Muscle layer of duodenum (tissue), 2 donors: ENCODE results near the gene GEN1.

Experiments used
- H3K27ac ChIP-seq: one replicate; pipeline ENCODE4 v1.7.0; 2013; ENCODE audit warnings: mild to moderate bottlenecking, low read length
- H3K27me3 ChIP-seq: one replicate; pipeline ENCODE4 v1.7.0; 2013; ENCODE audit warnings: low read depth, mild to moderate bottlenecking, control low read depth, low read length
- H3K36me3 ChIP-seq, 2 donors: one replicate each; pipeline ENCODE4 v1.7.0; 2013; ENCODE audit warnings: low read length in 2 of 2, control low read depth in 1 of 2, mild to moderate bottlenecking in 1 of 2; ENCODE audit not compliant: insufficient read depth in 2 of 2, control insufficient read depth in 1 of 2
- H3K4me1 ChIP-seq, 2 donors: one replicate each; pipeline ENCODE4 v1.7.0; 2013; ENCODE audit warnings: low read length in 2 of 2, mild to moderate bottlenecking in 2 of 2, control low read depth in 1 of 2, moderate library complexity in 1 of 2; ENCODE audit not compliant: insufficient read depth in 2 of 2, control insufficient read depth in 1 of 2
- H3K4me3 ChIP-seq, 2 donors: one replicate each; pipeline ENCODE4 v1.7.0; 2013; ENCODE audit warnings: low read length in 2 of 2, low read depth in 1 of 2, mild to moderate bottlenecking in 1 of 2
- H3K9me3 ChIP-seq, 2 donors: one replicate each; pipeline ENCODE4 v1.7.0; 2013; ENCODE audit warnings: low read length in 2 of 2, control low read depth in 1 of 2, mild to moderate bottlenecking in 1 of 2; ENCODE audit not compliant: control insufficient read depth in 1 of 2
- donor health status: healthy.

Gene GEN1

GRCh38 chr2:17733599-17733998 lies 20.3 kb upstream of the GEN1 start:
- H3K27ac ChIP-seq = no peak overlapping the region
- peaks cover 42 to 61% of the 10 kb centered on the region in 2 donors for H3K36me3 ChIP-seq
- no peaks in the 10 kb centered on the region for H3K9me3 ChIP-seq
- H3K27me3 ChIP-seq = no peaks in the 10 kb centered on the region
- H3K4me3 ChIP-seq = no peak overlapping the region
- H3K4me1 ChIP-seq = no peaks in the 10 kb centered on the region

- Histone ChIP-seq H3K4me1 (no peaks in the 10 kb centered on the region), H3K36me3 (peaks cover 38 to 61% of the 10 kb centered on the region in 2 donors), H3K9me3 (no peaks in the 10 kb centered on the region), H3K4me3 (no peak overlapping the region), H3K27me3 (no peaks in the 10 kb centered on the region), H3K27ac (no peak overlapping the region)
Measured at GRCh38 chr2:17735864-17736263, 18.1 kb upstream of the GEN1 start.

GRCh38 chr2:17736989-17737388 lies 16.9 kb upstream of the GEN1 start:
- H3K9me3 ChIP-seq = no peaks in the 10 kb centered on the region
- peaks cover 29 to 56% of the 10 kb centered on the region in 2 donors for H3K36me3 ChIP-seq
- H3K27me3 ChIP-seq = no peaks in the 10 kb centered on the region
- no peak overlapping the region for H3K27ac ChIP-seq
- H3K4me1 ChIP-seq = no peaks in the 10 kb centered on the region
- no peak overlapping the region for H3K4me3 ChIP-seq

GRCh38 chr2:17740203-17740602 lies 13.7 kb upstream of the GEN1 start:
- H3K4me3 ChIP-seq = no peak overlapping the region
- H3K4me1 ChIP-seq = no peaks in the 10 kb centered on the region
- peaks cover 18 to 35% of the 10 kb centered on the region in 2 donors for H3K36me3 ChIP-seq
- no peaks in the 10 kb centered on the region for H3K9me3 ChIP-seq
- H3K27me3 ChIP-seq = no peaks in the 10 kb centered on the region
- no peak overlapping the region for H3K27ac ChIP-seq

GRCh38 chr2:17747684-17748452 lies 6.1 kb upstream of the GEN1 start:
- H3K4me1 ChIP-seq = peaks cover 0 to 7% of the 10 kb centered on the region in 2 donors
- no peak overlapping the region for H3K4me3 ChIP-seq
- peaks cover 0 to 4% of the 10 kb centered on the region in 2 donors for H3K36me3 ChIP-seq
- no peaks in the 10 kb centered on the region for H3K27me3 ChIP-seq
- no peak overlapping the region for H3K27ac ChIP-seq
- no peaks in the 10 kb centered on the region for H3K9me3 ChIP-seq

GRCh38 chr2:17748745-17749144 lies 5.2 kb upstream of the GEN1 start:
- Histone ChIP-seq H3K4me1 (peaks cover 0 to 9% of the 10 kb centered on the region in 2 donors), H3K27ac (no peak overlapping the region), H3K36me3 (peaks cover 0 to 4% of the 10 kb centered on the region in 2 donors), H3K4me3 (no peak overlapping the region), H3K9me3 (no peaks in the 10 kb centered on the region), H3K27me3 (no peaks in the 10 kb centered on the region)

GRCh38 chr2:17749753-17750438 lies 4.0 kb upstream of the GEN1 start:
- Histone ChIP-seq H3K4me3 (no peak overlapping the region), H3K36me3 (no peaks in the 10 kb centered on the region), H3K27ac (no peak overlapping the region), H3K4me1 (peaks cover 0 to 15% of the 10 kb centered on the region in 2 donors), H3K9me3 (no peaks in the 10 kb centered on the region), H3K27me3 (no peaks in the 10 kb centered on the region)

- peaks cover 0 to 16% of the 10 kb centered on the region in 2 donors for H3K4me1 ChIP-seq
- no peaks in the 10 kb centered on the region for H3K9me3 ChIP-seq
- H3K4me3 ChIP-seq = peak overlapping the region in 1 of 2 donors; percentile 60
- no peaks in the 10 kb centered on the region for H3K36me3 ChIP-seq
- no peaks in the 10 kb centered on the region for H3K27me3 ChIP-seq
- no peak overlapping the region for H3K27ac ChIP-seq
Measured at GRCh38 chr2:17752246-17752645, 1.7 kb upstream of the GEN1 start.

- Histone ChIP-seq H3K36me3 (no peaks in the 10 kb centered on the region), H3K27ac (peak overlapping the region; percentile 36), H3K27me3 (no peaks in the 10 kb centered on the region), H3K9me3 (no peaks in the 10 kb centered on the region), H3K4me1 (peaks cover 0 to 16% of the 10 kb centered on the region in 2 donors), H3K4me3 (peak overlapping the region; percentile 60 to 92)
Measured at GRCh38 chr2:17752892-17753802, 791 bp upstream of the GEN1 start.

- Histone ChIP-seq H3K27ac (peak overlapping the region; percentile 87), H3K4me1 (peaks cover 0 to 16% of the 10 kb centered on the region in 2 donors), H3K4me3 (peak overlapping the region; percentile 60 to 92), H3K36me3 (no peaks in the 10 kb centered on the region), H3K9me3 (no peaks in the 10 kb centered on the region), H3K27me3 (no peaks in the 10 kb centered on the region)
Measured at GRCh38 chr2:17754773-17755425, 961 bp downstream of the GEN1 start.
